Astrocyte of the cerebellum (primary cell): ENCODE measurements around the gene SPECC1L.

Source experiments
- DNase-seq: peaks from one replicate; pipeline ENCODE4 v3.0.0-alpha.2; 2011; ENCODE audit warnings: low read depth
- H3K4me3 ChIP-seq: 2 replicates; pipeline ENCODE4 v1.5.1; 2011; ENCODE audit warnings: mild to moderate bottlenecking, low read depth, low read length, moderate library complexity
- CTCF ChIP-seq: IDR thresholded peaks from 2 replicates; pipeline ENCODE4 v1.5.1; 2012; ENCODE audit warnings: low read length, low read depth, moderate library complexity, mild to moderate bottlenecking; ENCODE audit errors: missing control alignments
- in situ Hi-C: cut with HindIII; loops from 2 replicates; pipeline ENCODE4 v1.10.0; 2017; ENCODE audit warnings: low sequenced_read_pairs

SPECC1L gene

DNA sequence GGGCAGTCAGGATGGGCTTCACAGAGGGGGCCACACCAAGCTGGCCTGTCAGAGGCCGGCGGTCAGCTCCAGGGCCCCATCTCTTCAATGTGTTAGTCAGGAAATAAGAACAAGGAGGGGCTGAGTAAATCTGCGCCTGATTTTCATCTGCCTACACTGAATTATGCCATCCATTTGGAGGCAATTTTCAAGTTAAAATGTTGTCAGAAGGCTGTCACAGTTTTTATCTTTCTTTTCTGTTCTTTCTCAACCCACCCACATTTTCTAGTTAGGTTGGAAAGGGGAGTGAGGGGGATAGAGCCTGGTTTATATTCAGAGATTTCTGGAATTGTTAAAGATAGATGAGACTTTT, 175.6 kb downstream of the SPECC1L start:
- no peak overlapping the region for H3K4me3 ChIP-seq
- in situ Hi-C loops, result no loop called here
- no peak for DNase-seq
- TF ChIP-seq CTCF, result no peak

DNA sequence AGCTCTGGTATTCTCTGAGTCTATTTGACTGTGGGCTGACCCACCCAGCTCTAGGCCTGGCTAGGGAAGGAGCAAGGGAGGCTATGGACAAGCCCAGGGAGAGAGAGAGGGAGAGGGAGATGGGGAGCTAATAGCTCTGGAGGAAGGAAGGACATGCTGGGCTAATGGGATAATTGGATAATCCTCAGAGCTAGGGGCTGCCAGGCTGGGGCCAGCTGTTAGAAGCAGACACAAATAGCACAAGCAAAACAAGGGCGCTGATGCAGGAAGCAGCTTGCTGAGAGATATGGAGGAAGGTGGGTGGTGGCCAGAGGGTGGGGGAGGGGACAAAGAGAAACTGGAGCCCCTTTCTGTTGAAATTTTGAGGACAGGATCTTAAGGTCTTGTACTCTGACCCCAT, 180.0 kb downstream of the SPECC1L start:
- no peak for TF ChIP-seq CTCF

GRCh38 chr22:24451162-24451561, 180.5 kb downstream of the SPECC1L start:
- TF ChIP-seq CTCF, result no peak
- H3K4me3 ChIP-seq, result no peak overlapping the region
- in situ Hi-C loops, result no loop called here

More for the DNA sequence above, 180.0 kb downstream of the SPECC1L start:
- DNase-seq, result no peak
- H3K4me3 ChIP-seq, result no peak overlapping the region
- in situ Hi-C loops, result no loop called here

GRCh38 chr22:24453853-24454252, 183.2 kb downstream of the SPECC1L start:
- no peak for TF ChIP-seq CTCF
- no peak overlapping the region for H3K4me3 ChIP-seq
- no peak for DNase-seq
- in situ Hi-C loops, result no loop called here

More at GRCh38 chr22:24451162-24451561, 180.5 kb downstream of the SPECC1L start:
- DNase-seq, result no peak

GRCh38 chr22:24455039-24455438, 184.4 kb downstream of the SPECC1L start:
- H3K4me3 ChIP-seq, result no peak overlapping the region
- TF ChIP-seq CTCF, result no peak
- in situ Hi-C loops, result no loop called here
- no peak for DNase-seq

DNA sequence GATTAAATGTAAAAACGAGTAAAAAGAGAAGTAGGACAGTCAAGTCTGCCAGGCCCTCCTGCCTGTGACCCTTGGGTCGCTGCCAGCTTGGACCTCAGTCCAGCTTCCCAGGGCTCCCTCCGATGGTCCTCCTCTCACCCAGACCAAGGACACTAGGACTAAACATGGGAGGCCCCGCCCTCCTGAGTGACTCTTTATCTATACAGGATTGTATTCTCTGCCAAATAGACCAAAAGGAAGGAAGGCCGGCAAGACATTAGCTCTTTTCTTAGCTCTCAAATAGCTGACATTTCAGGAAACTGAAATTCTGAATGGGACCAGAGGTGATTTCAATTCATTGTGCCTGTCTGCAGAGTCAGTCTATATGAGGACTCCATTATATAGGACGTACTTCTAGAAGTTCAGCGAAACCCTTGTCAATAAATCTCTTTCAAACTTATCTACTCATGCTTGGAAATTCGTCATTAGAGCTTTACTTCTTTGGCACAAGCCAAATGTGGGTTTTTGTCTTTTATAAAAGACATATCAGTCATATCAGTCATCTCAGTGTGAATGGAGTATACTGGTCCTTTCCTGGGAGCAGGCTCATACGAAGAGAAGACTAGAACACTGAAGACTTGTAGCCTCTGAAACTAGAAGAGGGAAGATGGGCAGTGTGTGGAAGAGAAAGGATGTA, 185.3 kb downstream of the SPECC1L start:
- H3K4me3 ChIP-seq, result no peak overlapping the region
- in situ Hi-C loops, result no loop called here
- no peak for DNase-seq
- TF ChIP-seq CTCF, result no peak
